ENCODE measurements around the gene C1QTNF6. TPM values are rescaled to one million over a fixed set of nuclear protein-coding genes. Genes with fewer than 3 reads are reported as not detected.
"Not testable (repeated sequence)": the region's sequence is repeated elsewhere in the genome, so short reads cannot be mapped to it uniquely, and the experiment has no call there.

The C1QTNF6 gene
- total RNA-seq, 1 donor from 2014 or later, result 12.6 TPM

- ATAC-seq (peak; percentile 87), DNase-seq (ENCODE audit: low spot score) (peak; percentile 87)
Observed at GRCh38 chr22:37178350-37179125, 9.5 kb downstream of the C1QTNF6 start.

- no peak for DNase-seq (ENCODE audit: low spot score)
- no peak for ATAC-seq
Observed at GRCh38 chr22:37177755-37178154, 10.3 kb downstream of the C1QTNF6 start.

- ATAC-seq (no peak), DNase-seq (ENCODE audit: low spot score) (no peak)
Observed at GRCh38 chr22:37177221-37177620, 10.8 kb downstream of the C1QTNF6 start.

- DNase-seq (ENCODE audit: low spot score), result no peak
- ATAC-seq, result peak; percentile 7
Observed at GRCh38 chr22:37176464-37177061, 11.5 kb downstream of the C1QTNF6 start.

- ATAC-seq (no peak), DNase-seq (ENCODE audit: low spot score) (no peak)
Observed at GRCh38 chr22:37175414-37176281, 12.4 kb downstream of the C1QTNF6 start.

- ATAC-seq (no peak), DNase-seq (ENCODE audit: low spot score) (peak; percentile 21)
Observed at GRCh38 chr22:37174964-37175363, 13.1 kb downstream of the C1QTNF6 start.

- no peak for ATAC-seq
- no peak for DNase-seq (ENCODE audit: low spot score)
Observed at GRCh38 chr22:37173709-37174108, 14.3 kb downstream of the C1QTNF6 start.

GRCh38 chr22:37172266-37173245 is 15.5 kb downstream of the C1QTNF6 start:
- no peak for ATAC-seq
- DNase-seq (ENCODE audit: low spot score), result no peak

- no peak for DNase-seq (ENCODE audit: low spot score)
- no peak for ATAC-seq
Observed at GRCh38 chr22:37171662-37172061, 16.4 kb downstream of the C1QTNF6 start.

GRCh38 chr22:37170689-37171405 is 17.2 kb downstream of the C1QTNF6 start:
- not testable (repeated sequence) for DNase-seq (ENCODE audit: low spot score); ATAC-seq

GRCh38 chr22:37169947-37170688 is 17.9 kb downstream of the C1QTNF6 start:
- DNase-seq (ENCODE audit: low spot score) (no peak), ATAC-seq (no peak)

GRCh38 chr22:37169406-37169805 is 18.6 kb downstream of the C1QTNF6 start:
- no peak for ATAC-seq
- DNase-seq (ENCODE audit: low spot score), result no peak

- DNase-seq (ENCODE audit: low spot score) (no peak), ATAC-seq (peak; percentile 48)
Observed at GRCh38 chr22:37167981-37168647, 19.9 kb downstream of the C1QTNF6 start.

GRCh38 chr22:37167176-37167980 is 20.7 kb downstream of the C1QTNF6 start:
- ATAC-seq, result no peak

GRCh38 chr22:37166675-37167066 is 21.4 kb downstream of the C1QTNF6 start:
- DNase-seq (ENCODE audit: low spot score), result peak; percentile 87
- ATAC-seq, result peak; percentile 96

More at GRCh38 chr22:37167176-37167980, 20.7 kb downstream of the C1QTNF6 start:
- no peak for DNase-seq (ENCODE audit: low spot score)

GRCh38 chr22:37165940-37166674 is 21.9 kb downstream of the C1QTNF6 start:
- DNase-seq (ENCODE audit: low spot score), result no peak
- peak; percentile 2 for ATAC-seq

GRCh38 chr22:37165066-37165465 is 23.0 kb downstream of the C1QTNF6 start:
- DNase-seq (ENCODE audit: low spot score) (no peak), ATAC-seq (no peak)

Measured in left lobe of liver (tissue), 2 donors.